GM12878 (cell line): ENCODE data around the gene KIF24. TPM values are rescaled to one million over a fixed set of nuclear protein-coding genes. Genes with fewer than 3 reads are reported as not detected.

ENCODE experiments used
- ATAC-seq: fragments of 200-7000 bp; cut with Tn5 transposase; 3 replicates; pipeline ENCODE4 v1.9.1; 2020; ENCODE audit warnings: mild to moderate bottlenecking, moderate library complexity
- BruUV-seq: library from RNA; stranded (reverse); fragments of 400-500 nt; replicated peaks from 2 replicates; lab custom pipeline; 2021; lab: Mats Ljungman, UMichigan
- CTCF ChIA-PET: fragments of 300-600 bp; sonication (Branson Sonifier 250); formaldehyde crosslinking; extraction: SDS; loops from one replicate; lab custom pipeline; 2021; ENCODE audit warnings: inconsistent platforms; lab: Yijun Ruan, JAX
- POLR2A ChIA-PET: fragments of 350-600 bp; formaldehyde crosslinking; extraction: SDS; loops from one replicate; lab custom pipeline; 2021; ENCODE audit warnings: inconsistent platforms; lab: Charles Lee
- RAD21 ChIA-PET: fragments of 300-600 bp; sonication (Branson Sonifier 250); formaldehyde crosslinking; loops from one replicate; lab custom pipeline; 2023; ENCODE audit warnings: antibody characterized with exemption; ENCODE audit not compliant: unreplicated experiment; lab: Charles Lee
- SMC1A ChIA-PET: fragments of 300-600 bp; sonication (Branson Sonifier 250); formaldehyde crosslinking; loops from one replicate; lab custom pipeline; 2023; ENCODE audit not compliant: unreplicated experiment, uncharacterized antibody; lab: Charles Lee
- DNase-seq: peaks from one replicate; pipeline ENCODE4 v3.0.0-alpha.2; 2011; ENCODE audit warnings: low read depth, low spot score
- FAIRE-seq: peaks from 3 replicates; lab custom pipeline; 2011; peaks lifted over from hg19 to GRCh38; lab: Jason Lieb, UNC
- H2AFZ ChIP-seq: 2 replicates; pipeline ENCODE4 v1.6.0; 2011; ENCODE audit warnings: low read depth, low read length, control low read depth; ENCODE audit not compliant: control insufficient read depth
- H3K27ac ChIP-seq: 2 replicates; pipeline ENCODE4 v1.5.1; 2011; ENCODE audit warnings: control low read depth; ENCODE audit not compliant: control insufficient read depth, insufficient read depth
- H3K27me3 ChIP-seq, 2 experiments: replicated peaks in 1 of 2; 2 replicates each; pipeline versions ENCODE4 v1.6.0 to v1.6.1; 2011; ENCODE audit warnings: low read length in 1 of 2; ENCODE audit not compliant: control insufficient read depth in 2 of 2, insufficient read depth in 2 of 2
- H3K36me3 ChIP-seq, 2 experiments: 2 replicates each; pipeline ENCODE4 v1.5.1; 2011; ENCODE audit warnings: low read length in 1 of 2; ENCODE audit not compliant: control insufficient read depth in 2 of 2, insufficient read depth in 2 of 2
- H3K4me1 ChIP-seq: 2 replicates; pipeline ENCODE4 v1.6.1; 2011; ENCODE audit warnings: mild to moderate bottlenecking, low read length, moderate library complexity, mixed read lengths; ENCODE audit not compliant: control insufficient read depth, insufficient read depth
- H3K4me2 ChIP-seq: 2 replicates; pipeline ENCODE4 v1.6.0; 2011; ENCODE audit warnings: control low read depth; ENCODE audit not compliant: control insufficient read depth, insufficient read depth
- H3K4me3 ChIP-seq: fragments of 200-600 bp; sonication (generic); 2 replicates; pipeline ENCODE4 v1.5.1; 2016
- H3K79me2 ChIP-seq: 2 replicates; pipeline ENCODE4 v1.6.0; 2011; ENCODE audit warnings: low read length; ENCODE audit not compliant: control insufficient read depth, insufficient read depth
- H3K9ac ChIP-seq: 2 replicates; pipeline ENCODE4 v1.8.0; 2011; ENCODE audit warnings: low read length, control low read depth, mixed read lengths; ENCODE audit not compliant: control insufficient read depth, insufficient read depth
- H3K9me3 ChIP-seq: replicated peaks from 3 replicates; pipeline ENCODE4 v1.5.1; 2011; ENCODE audit warnings: mild to moderate bottlenecking, low read length; ENCODE audit not compliant: control insufficient read depth, insufficient read depth
- H4K20me1 ChIP-seq: 2 replicates; pipeline ENCODE4 v1.6.0; 2011; ENCODE audit not compliant: control insufficient read depth, insufficient read depth
- CHD4 ChIP-seq: fragments of 200-600 bp; sonication (generic); IDR thresholded peaks from 2 replicates; pipeline ENCODE4 v1.6.1; 2016; ENCODE audit warnings: mild to moderate bottlenecking
- GATAD2B ChIP-seq: fragments of 450-650 bp; conservative IDR thresholded peaks from 2 replicates; pipeline ENCODE4 v1.6.1; 2017; ENCODE audit warnings: low read depth, mild to moderate bottlenecking, moderate library complexity
- NKRF ChIP-seq: fragments of 450-650 bp; conservative IDR thresholded peaks from 2 replicates; pipeline ENCODE4 v1.6.1; 2017; ENCODE audit warnings: mild to moderate bottlenecking, moderate library complexity
- POLR2AphosphoS2 ChIP-seq: IDR thresholded peaks from 2 replicates; pipeline ENCODE4 v1.6.1; 2011; ENCODE audit warnings: low read depth, mild to moderate bottlenecking, low read length, improper control_type of control experiment, moderate library complexity
- RB1 ChIP-seq: fragments of 450-650 bp; formaldehyde crosslinking; IDR thresholded peaks from 2 replicates; pipeline ENCODE4 v1.6.1; 2017; ENCODE audit warnings: mild to moderate bottlenecking, borderline replicate concordance
- SMARCA5 ChIP-seq: fragments of 450-650 bp; IDR thresholded peaks from 2 replicates; pipeline ENCODE4 v1.6.1; 2017; ENCODE audit warnings: mild to moderate bottlenecking
- YY1 ChIP-seq: IDR thresholded peaks from 2 replicates; pipeline ENCODE4 v1.6.1; 2011; ENCODE audit warnings: low read depth, mild to moderate bottlenecking, low read length
- ZBTB4 ChIP-seq: fragments of 450-650 bp; formaldehyde crosslinking; IDR thresholded peaks from 2 replicates; pipeline ENCODE4 v1.4.0; 2022; ENCODE audit warnings: mild to moderate bottlenecking, moderate library complexity
- ZNF24 ChIP-seq: fragments of 450-650 bp; IDR thresholded peaks from 2 replicates; pipeline ENCODE4 v1.6.1; 2017; ENCODE audit warnings: antibody characterized with exemption, mild to moderate bottlenecking
- WGBS: methylation state at CpG from one replicate; pipeline ENCODE4 v1.1.6; 2016; ENCODE audit warnings: low lambda C conversion rate; ENCODE audit not compliant: insufficient replicate concordance, insufficient coverage; ENCODE audit errors: missing lambda C conversion rate; 5-methylcytosine and 5-hydroxymethylcytosine counted together
- in situ Hi-C: fragments of 300-500 bp; cut with MboI; formaldehyde crosslinking; loops from 9 replicates; pipeline ENCODE4 v1.14.3; 2018; ENCODE audit warnings: mixed read lengths
- intact Hi-C: fragments of 100-400 bp; cut with micrococcal nuclease; formaldehyde crosslinking; loops from one replicate; pipeline ENCODE4 v1.14.2; 2022; ENCODE audit not compliant: unreplicated experiment
- polyA plus RNA-seq, 11 experiments: library from polyadenylated mRNA; depleted of rRNA in 4 of 11; unstranded in 6 of 11; stranded (reverse) in 5 of 11; fragments of >200 nt; fragmentation: Nextera tagmentation in 4 of 11; fragmentation: Illumina TruSeq in 1 of 11; extraction: Ambion mirVana in 4 of 11; extraction: Trizol in 1 of 11; gene quantifications; 1 replicate in 1 of 11; 2 replicates in 10 of 11; pipeline versions ENCODE4 v1.2.1 to v1.2.3, GENCODE V29; 2011 to 2016; ENCODE audit warnings: inconsistent platforms in 2 of 11, missing spikeins in 2 of 11, low read depth in 1 of 11
- total RNA-seq, 4 experiments: library from RNA; depleted of rRNA in 3 of 4; stranded (reverse); fragments of >200 nt in 3 of 4; fragmentation: Illumina TruSeq in 1 of 4; extraction: Trizol in 1 of 4; gene quantifications; 2 replicates each; pipeline versions ENCODE4 v1.2.1 to v1.2.3, GENCODE V29; 2013 to 2021

The KIF24 gene
- total and polyA plus RNA-seq, 10 of the 15 experiments (the other 5 are each of a cell fraction or from before 2014, with no cell fraction given) = 0.58 to 6.7 (median 5.3) TPM

- no peak for TF ChIP-seq NKRF
Observed at GRCh38 chr9:34317436-34317835, 11.6 kb downstream of the KIF24 start (continued).

- no peaks in the 10 kb centered on the region for H4K20me1 ChIP-seq
- in situ Hi-C loops = no loop called here
- 86% methylated on average over 6 of the region's 6 CpGs for WGBS
- H3K27ac ChIP-seq = no peak overlapping the region
- H3K9me3 ChIP-seq = no peaks in the 10 kb centered on the region
- H2AFZ ChIP-seq = no peak overlapping the region
- no peaks in the 10 kb centered on the region for H3K79me2 ChIP-seq
- no peaks in the 10 kb centered on the region for H3K36me3 ChIP-seq
- H3K4me2 ChIP-seq = no peak overlapping the region
- no peaks in the 10 kb centered on the region for H3K4me1 ChIP-seq
- DNase-seq (no peak), FAIRE-seq (no peak), ATAC-seq (no peak)
- H3K27me3 ChIP-seq = no peaks in the 10 kb centered on the region
- TF ChIP-seq RB1 (no peak), ZNF24 (no peak), CHD4 (no peak), ZBTB4 (no peak), GATAD2B (no peak), POLR2AphosphoS2 (no peak), SMARCA5 (no peak), YY1 (no peak)
- ChIA-PET RAD21 (no interaction called here), POLR2A (no interaction called here), CTCF (interaction anchor here (0.6 kb wide), 1 partner anchor 121 kb away, joined by 3 read pairs; no protein-coding TSS in a partner anchor), SMC1A (no interaction called here)
- intact Hi-C loops = no loop called here
- no peak overlapping the region for H3K4me3 ChIP-seq
- no peak overlapping the region for H3K9ac ChIP-seq
- BruUV-seq = no TSS peak
Observed at GRCh38 chr9:34311499-34312185, 17.4 kb downstream of the KIF24 start.
